Ectodermal cell (in vitro differentiated cells): ENCODE results near the gene TIPARP. TPM values are rescaled to one million over a fixed set of nuclear protein-coding genes. Genes with fewer than 3 reads are reported as not detected.

Experiments used
- H3K27ac ChIP-seq: 2 replicates; pipeline ENCODE4 v1.7.0; 2013; ENCODE audit warnings: mild to moderate bottlenecking, low read depth, low read length; ENCODE audit not compliant: insufficient read depth, poor library complexity, severe bottlenecking
- H3K27me3 ChIP-seq: 2 replicates; pipeline ENCODE4 v1.7.0; 2013; ENCODE audit warnings: mild to moderate bottlenecking, low read length; ENCODE audit not compliant: insufficient read depth, control insufficient read depth, poor library complexity, severe bottlenecking
- H3K36me3 ChIP-seq: one replicate; pipeline ENCODE4 v1.7.0; 2013; ENCODE audit warnings: low read length; ENCODE audit not compliant: control insufficient read depth, insufficient read depth
- H3K4me1 ChIP-seq: one replicate; pipeline ENCODE4 v1.7.0; 2013; ENCODE audit warnings: low read length; ENCODE audit not compliant: control insufficient read depth, insufficient read depth
- H3K4me3 ChIP-seq: 2 replicates; pipeline ENCODE4 v1.7.0; 2013; ENCODE audit warnings: low read depth, low read length, control low read depth; ENCODE audit not compliant: insufficient read depth
- H3K9me3 ChIP-seq: 2 replicates; pipeline ENCODE4 v1.7.0; 2013; ENCODE audit warnings: mild to moderate bottlenecking, low read length, moderate library complexity; ENCODE audit not compliant: control insufficient read depth
- WGBS, 2 experiments: methylation state at CpG; one replicate each; pipeline ENCODE4 v1.1.7; 2013; ENCODE audit warnings: missing lambda C conversion rate in 2 of 2; 5-methylcytosine and 5-hydroxymethylcytosine counted together
- polyA plus RNA-seq, 4 experiments: library from polyadenylated mRNA; stranded (reverse); fragments of 50-300 nt; gene quantifications; one replicate each; pipeline ENCODE4 v1.2.3, GENCODE V29; 2013

Gene TIPARP
- polyA plus RNA-seq (2013, experiment 1 of 4), result 7.1 TPM
- 6.3 TPM for polyA plus RNA-seq (2013, experiment 2 of 4)
- polyA plus RNA-seq (2013, experiment 3 of 4), result 5.4 TPM
- 6.8 TPM for polyA plus RNA-seq (2013, experiment 4 of 4)

GRCh38 chr3:156674046-156674910 lies at the start of gene TIPARP:
Gene TIPARP, plus strand, starts transcription at chr3:156674590. Its CDS starts 3,108 bp downstream, at chr3:156677698.
- Histone ChIP-seq H3K27ac (peak within 1 kb of the TSS; percentile 81), H3K27me3 (peaks cover 9% of the 10 kb centered on the region), H3K36me3 (no peaks in the 10 kb centered on the region), H3K4me1 (peaks cover 4% of the 10 kb centered on the region), H3K9me3 (no peaks in the 10 kb centered on the region), H3K4me3 (peak within 1 kb of the TSS; percentile 53)
- WGBS, 2 experiments, result 0 to 1% methylated on average over 105 of the region's 105 CpGs

DNA sequence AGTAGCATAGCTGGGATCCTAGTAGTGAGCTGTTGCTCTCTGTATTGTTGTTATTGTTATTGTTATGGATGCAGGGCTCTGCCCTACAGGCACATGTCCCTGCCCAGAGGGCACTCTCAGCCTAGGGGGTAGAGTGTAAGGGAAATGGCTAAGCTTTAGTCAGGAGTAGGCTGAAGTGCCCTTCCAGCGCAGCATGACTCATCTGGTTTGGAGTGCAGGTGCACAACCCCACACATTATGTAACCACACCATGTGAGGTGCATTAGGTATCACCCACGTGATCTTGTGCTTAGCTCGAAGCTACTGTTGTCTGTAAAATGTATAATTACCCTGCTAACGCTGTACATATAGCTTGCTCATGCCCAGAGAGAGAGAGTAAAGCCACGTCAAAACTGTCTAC lies 48.3 kb upstream of the TIPARP start:
- Histone ChIP-seq H3K27me3 (no peaks in the 10 kb centered on the region), H3K4me1 (peaks cover 7% of the 10 kb centered on the region), H3K4me3 (no peak overlapping the region), H3K9me3 (no peaks in the 10 kb centered on the region), H3K27ac (no peak overlapping the region), H3K36me3 (no peaks in the 10 kb centered on the region)
- WGBS, 2 experiments, result 89 to 92% methylated on average over 5 of the region's 5 CpGs

DNA sequence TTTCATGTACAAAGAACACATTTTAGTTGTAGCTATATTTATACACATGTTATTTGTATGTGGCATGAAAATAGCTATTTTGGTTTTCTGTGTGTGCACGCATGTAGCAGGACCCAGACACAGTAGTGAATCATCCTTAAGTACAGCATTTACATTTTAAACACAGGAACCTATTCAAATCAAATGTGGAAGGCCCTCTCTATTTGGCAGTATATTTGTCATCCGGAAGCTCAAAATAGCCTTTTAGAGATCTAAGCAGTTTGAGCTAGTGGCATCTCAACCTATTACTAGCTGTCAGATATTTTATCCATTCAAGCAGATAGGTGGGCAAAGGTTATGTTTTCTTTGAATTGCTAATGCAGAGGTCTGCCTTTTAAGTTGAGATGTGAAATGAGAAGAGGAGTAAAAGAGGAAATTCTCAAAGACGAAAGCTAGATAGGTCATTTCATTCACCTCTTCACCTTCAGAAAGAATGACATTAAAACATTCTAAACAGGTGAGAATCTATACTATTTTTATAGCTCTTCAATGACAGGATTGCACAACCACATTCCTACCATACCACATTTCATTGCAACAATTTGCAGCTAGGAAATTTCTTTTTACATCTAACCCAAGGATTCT lies 46.3 kb upstream of the TIPARP start:
- Histone ChIP-seq H3K27ac (no peak overlapping the region), H3K36me3 (no peaks in the 10 kb centered on the region), H3K4me3 (no peak overlapping the region), H3K9me3 (no peaks in the 10 kb centered on the region), H3K4me1 (peaks cover 7% of the 10 kb centered on the region), H3K27me3 (no peaks in the 10 kb centered on the region)
- 83 to 89% methylated on average over 2 to 3 of the region's 3 CpGs for WGBS, 2 experiments

GRCh38 chr3:156628836-156629618 lies 45.4 kb upstream of the TIPARP start:
- peaks cover 7% of the 10 kb centered on the region for H3K4me1 ChIP-seq
- H3K4me3 ChIP-seq, result no peak overlapping the region
- no peaks in the 10 kb centered on the region for H3K9me3 ChIP-seq
- WGBS, 2 experiments, result 92 to 95% methylated on average over 5 of the region's 5 CpGs
- H3K27ac ChIP-seq, result no peak overlapping the region
- H3K36me3 ChIP-seq, result no peaks in the 10 kb centered on the region
- no peaks in the 10 kb centered on the region for H3K27me3 ChIP-seq

DNA sequence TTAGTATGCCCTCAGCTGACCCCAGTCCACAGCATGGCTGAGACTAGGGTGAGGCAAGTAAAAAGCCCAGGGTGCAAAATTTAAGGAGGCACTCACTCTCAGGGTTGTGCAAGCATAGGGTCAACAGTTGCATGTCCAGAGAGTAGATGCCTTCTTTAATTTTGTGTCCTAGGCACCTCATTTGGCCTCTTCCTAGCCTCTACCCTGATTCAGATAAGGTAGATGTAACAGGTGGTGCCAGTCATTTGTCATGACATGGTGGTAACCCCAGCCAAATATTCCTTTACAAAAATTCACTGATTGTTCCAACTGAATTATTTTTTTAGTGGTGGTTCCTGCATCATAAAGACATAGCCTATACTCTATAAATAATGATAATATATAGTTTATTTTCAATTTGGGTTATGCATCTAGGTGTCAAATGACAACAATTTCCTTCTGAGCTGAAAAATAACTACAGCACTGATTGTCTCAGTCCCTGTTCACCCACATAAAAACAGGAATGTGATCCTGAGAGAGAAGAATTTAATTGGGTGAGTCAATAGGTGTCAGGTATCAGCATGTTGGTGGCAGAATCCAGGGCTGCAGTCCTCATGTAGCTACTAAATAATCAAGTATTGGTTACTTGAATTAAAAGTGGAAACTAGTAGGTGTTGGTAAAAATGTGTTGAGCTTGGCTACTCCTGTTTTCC lies 44.2 kb upstream of the TIPARP start:
- Histone ChIP-seq H3K4me3 (no peak overlapping the region), H3K27ac (no peak overlapping the region), H3K9me3 (no peaks in the 10 kb centered on the region), H3K4me1 (peaks cover 7% of the 10 kb centered on the region), H3K27me3 (no peaks in the 10 kb centered on the region), H3K36me3 (no peaks in the 10 kb centered on the region)

DNA sequence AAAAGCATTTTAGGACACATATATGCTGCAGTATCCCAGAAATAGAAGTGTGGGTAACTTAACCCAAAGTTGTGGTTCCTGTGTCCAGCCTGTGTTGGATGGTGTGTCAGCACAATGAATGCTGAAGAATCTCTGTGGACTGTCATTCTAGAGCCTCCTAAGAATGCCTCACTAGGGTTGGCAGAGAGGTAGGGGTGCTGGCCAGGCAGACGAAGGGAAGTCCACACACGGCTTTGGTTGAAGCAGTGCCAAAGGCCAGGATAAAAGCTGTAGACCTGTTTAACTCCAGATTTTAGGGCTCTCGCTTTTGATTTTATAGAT lies 43.7 kb upstream of the TIPARP start:
- peaks cover 7% of the 10 kb centered on the region for H3K4me1 ChIP-seq
- H3K27me3 ChIP-seq, result no peaks in the 10 kb centered on the region
- no peak overlapping the region for H3K27ac ChIP-seq
- H3K36me3 ChIP-seq, result no peaks in the 10 kb centered on the region
- H3K9me3 ChIP-seq, result no peaks in the 10 kb centered on the region
- no peak overlapping the region for H3K4me3 ChIP-seq
- WGBS, 2 experiments, result 88 to 92% methylated on average over 3 of the region's 3 CpGs

DNA sequence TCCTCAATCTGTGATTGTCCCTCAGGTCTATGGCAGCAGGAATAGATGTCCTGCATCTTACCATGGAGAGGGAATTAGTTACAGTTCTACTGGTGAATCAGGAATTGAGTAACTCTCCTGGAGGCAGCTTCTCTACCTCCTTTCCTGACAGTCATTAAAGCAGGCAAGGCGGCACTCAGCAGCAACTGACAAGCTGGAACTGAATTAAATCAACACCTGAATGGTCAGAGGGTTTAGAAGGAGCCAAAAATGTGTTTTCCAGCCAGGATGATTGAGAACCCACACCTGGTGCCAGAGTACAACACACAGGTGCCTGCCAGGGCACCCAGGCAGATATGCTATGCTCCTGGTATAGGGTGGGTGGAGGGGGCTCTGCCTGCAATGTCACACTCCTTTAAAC lies 43.1 kb upstream of the TIPARP start:
- no peaks in the 10 kb centered on the region for H3K9me3 ChIP-seq
- peaks cover 7% of the 10 kb centered on the region for H3K4me1 ChIP-seq
- 80% methylated on average over 1 of the region's 1 CpG for WGBS, 2 experiments
- no peak overlapping the region for H3K27ac ChIP-seq
- no peak overlapping the region for H3K4me3 ChIP-seq
- no peaks in the 10 kb centered on the region for H3K27me3 ChIP-seq
- H3K36me3 ChIP-seq, result no peaks in the 10 kb centered on the region

DNA sequence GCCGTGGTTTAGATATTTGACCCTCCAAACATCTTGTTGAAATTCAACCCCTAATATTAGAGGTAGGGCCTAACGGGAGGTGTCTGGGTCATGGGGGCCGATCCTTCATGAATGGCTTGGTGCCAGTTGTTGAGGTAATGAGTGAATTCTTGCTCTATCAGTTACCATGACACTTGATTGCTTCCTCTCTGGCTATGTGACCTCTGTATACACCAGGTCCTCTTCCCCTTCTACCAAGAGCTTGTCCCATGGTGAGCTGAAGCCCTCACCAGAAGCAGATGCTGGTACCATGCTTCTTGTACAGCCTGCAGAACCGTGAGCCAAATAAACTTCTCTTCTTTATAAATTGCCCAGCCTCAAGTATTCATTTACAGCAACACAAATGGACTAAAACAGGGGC lies 41.8 kb upstream of the TIPARP start:
- Histone ChIP-seq H3K9me3 (no peaks in the 10 kb centered on the region), H3K36me3 (no peaks in the 10 kb centered on the region), H3K4me1 (peaks cover 7% of the 10 kb centered on the region), H3K27ac (no peak overlapping the region), H3K27me3 (no peaks in the 10 kb centered on the region), H3K4me3 (no peak overlapping the region)
- WGBS, 2 experiments, result 91 to 97% methylated on average over 4 of the region's 4 CpGs

DNA sequence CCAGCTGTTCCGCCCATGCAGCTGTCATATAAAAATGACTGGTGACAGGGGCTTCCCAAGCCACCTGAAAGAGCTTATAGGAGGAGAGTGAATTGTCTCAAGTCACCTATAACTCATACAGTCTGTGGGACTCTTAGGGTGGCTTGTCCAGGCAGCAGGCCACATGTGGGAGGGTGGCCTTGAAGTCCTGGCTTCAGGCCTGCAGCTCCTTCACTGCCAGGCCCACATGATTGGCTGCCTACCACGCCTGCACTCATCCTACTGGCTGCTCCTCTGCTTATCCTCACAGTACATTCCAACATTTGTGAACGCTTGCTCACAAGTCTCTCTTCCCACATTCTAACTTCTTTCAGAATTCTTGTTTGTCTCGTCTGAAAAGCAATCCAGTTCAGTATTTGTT lies 41.1 kb upstream of the TIPARP start:
- no peaks in the 10 kb centered on the region for H3K27me3 ChIP-seq
- no peak overlapping the region for H3K4me3 ChIP-seq
- peaks cover 7% of the 10 kb centered on the region for H3K4me1 ChIP-seq
- no peaks in the 10 kb centered on the region for H3K9me3 ChIP-seq
- no peaks in the 10 kb centered on the region for H3K36me3 ChIP-seq
- WGBS, 2 experiments, result 92 to 96% methylated on average over 4 of the region's 4 CpGs
- H3K27ac ChIP-seq, result no peak overlapping the region
